Peyer's patch (tissue), 4 donors: Measurements from ENCODE around the gene SLC40A1. TPM values are rescaled to one million over a fixed set of nuclear protein-coding genes. Genes with fewer than 3 reads are reported as not detected.

ENCODE experiments used
- DNase-seq, 3 donors: peaks; one replicate each; pipeline ENCODE4 v3.0.0-alpha.2; 2017 to 2019
- H3K27ac ChIP-seq, 4 donors: fragments of 200-600 bp; sonication (generic); one replicate each; pipeline ENCODE4 v1.5.1; 2016 to 2019
- H3K27me3 ChIP-seq, 2 donors: fragments of 200-600 bp; sonication (generic); one replicate each; pipeline ENCODE4 v1.5.1; 2019
- H3K36me3 ChIP-seq, 3 donors: fragments of 200-600 bp; sonication (generic); one replicate each; pipeline ENCODE4 v1.5.1; 2016 to 2019
- H3K4me1 ChIP-seq, 4 donors: fragments of 200-600 bp; sonication (generic); one replicate each; pipeline ENCODE4 v1.5.1; 2016 to 2019
- H3K4me3 ChIP-seq, 4 donors: fragments of 200-600 bp; sonication (generic); 1 replicate in 3 of 4; 2 replicates in 1 of 4; pipeline ENCODE4 v1.5.1; 2016 to 2019; ENCODE audit warnings: mild to moderate bottlenecking in 1 of 4
- H3K9me3 ChIP-seq, 4 donors: fragments of 200-600 bp; sonication (generic); one replicate each; pipeline ENCODE4 v1.5.1; 2016 to 2019; ENCODE audit warnings: mild to moderate bottlenecking in 1 of 4
- CTCF ChIP-seq, 6 experiments: fragments of 450-650 bp in 4 of 6; fragments of 200-600 bp in 2 of 6; sonication (generic) in 1 of 6; IDR thresholded peaks; one replicate each; pipeline ENCODE4 v1.5.1; 2017 to 2019; ENCODE audit warnings: antibody characterized with exemption in 6 of 6, mild to moderate bottlenecking in 3 of 6, moderate library complexity in 1 of 6
- POLR2A ChIP-seq, 2 donors: fragments of 450-650 bp; IDR thresholded peaks; one replicate each; pipeline ENCODE4 v1.5.1; 2017; ENCODE audit warnings: antibody characterized with exemption in 2 of 2, mild to moderate bottlenecking in 2 of 2, moderate library complexity in 2 of 2
- total RNA-seq, 4 donors: library from RNA; depleted of rRNA; stranded (reverse); fragments of >200 nt; gene quantifications; one replicate each; pipeline ENCODE4 v1.1.0, GENCODE V29; 2016

The SLC40A1 gene
- total RNA-seq, 4 donors from 2014 or later = 69.8 to 208 (median 149) TPM

- H3K36me3 ChIP-seq = no peaks in the 10 kb centered on the region
Measured at GRCh38 chr2:189512879-189513278, 67.7 kb downstream of the SLC40A1 start.

GRCh38 chr2:189511960-189512319 lies 68.6 kb downstream of the SLC40A1 start:
- Histone ChIP-seq H3K9me3 (no peaks in the 10 kb centered on the region), H3K27ac (no peak overlapping the region), H3K36me3 (no peaks in the 10 kb centered on the region), H3K27me3 (no peaks in the 10 kb centered on the region), H3K4me3 (no peak overlapping the region), H3K4me1 (no peaks in the 10 kb centered on the region)
- TF ChIP-seq CTCF (IDR thresholded peaks at IDR 0.05) (no peak), POLR2A (IDR thresholded peaks at IDR 0.05) (no peak)
- no peak for DNase-seq

More at GRCh38 chr2:189512879-189513278, 67.7 kb downstream of the SLC40A1 start:
- H3K27me3 ChIP-seq = no peaks in the 10 kb centered on the region
- no peak overlapping the region for H3K4me3 ChIP-seq
- TF ChIP-seq POLR2A (IDR thresholded peaks at IDR 0.05) (no peak), CTCF (IDR thresholded peaks at IDR 0.05) (no peak)
- no peak for DNase-seq
- H3K9me3 ChIP-seq = no peaks in the 10 kb centered on the region
- no peaks in the 10 kb centered on the region for H3K4me1 ChIP-seq
- no peak overlapping the region for H3K27ac ChIP-seq

GRCh38 chr2:189511210-189511959 lies 69.2 kb downstream of the SLC40A1 start:
- TF ChIP-seq CTCF (IDR thresholded peaks at IDR 0.05) (no peak), POLR2A (IDR thresholded peaks at IDR 0.05) (no peak)
- Histone ChIP-seq H3K27ac (no peak overlapping the region), H3K9me3 (no peaks in the 10 kb centered on the region), H3K4me1 (peaks cover 0 to 5% (median 0%) of the 10 kb centered on the region in 4 donors), H3K27me3 (no peaks in the 10 kb centered on the region), H3K36me3 (no peaks in the 10 kb centered on the region), H3K4me3 (no peak overlapping the region)
- DNase-seq = no peak

Other genes with a start within 250 kb of the SLC40A1 start
- gene WDR75, start 139.3 kb downstream of the SLC40A1 start, total RNA-seq = 10 to 100 TPM; 21.5 to 45.4 (median 32.3) TPM
- gene ASNSD1, start 80.7 kb upstream of the SLC40A1 start, total RNA-seq = 10 to 100 TPM; 20.4 to 49.5 (median 29.3) TPM
- gene ANKAR, start 93.9 kb upstream of the SLC40A1 start, total RNA-seq = 10 to 100 TPM in 3 of 4 donors, 1 to 10 TPM in 1; 6.6 to 20.5 (median 15.9) TPM
- 1 to 10 TPM; 3.0 to 9.9 (median 4.3) TPM for gene OSGEPL1, start 182.0 kb upstream of the SLC40A1 start, total RNA-seq
- gene ORMDL1, start 203.6 kb upstream of the SLC40A1 start, total RNA-seq = 100 to 1,000 TPM in 1 of 4 donors, 10 to 100 TPM in 3; 73.4 to 102 (median 87.6) TPM
- 10 to 100 TPM; 13.6 to 47.0 (median 14.5) TPM for gene PMS1, start 203.7 kb upstream of the SLC40A1 start, total RNA-seq